Measurements from ENCODE around the gene RIMS4. TPM values are rescaled to one million over a fixed set of nuclear protein-coding genes. Genes with fewer than 3 reads are reported as not detected.

Gene RIMS4
- total RNA-seq, 1 experiment from 2014 or later: 16.3 TPM

- Mint-ChIP-seq H3K9me3 (no peaks in the 10 kb centered on the region), H3K27me3 (ENCODE audit: low read depth) (no peaks in the 10 kb centered on the region), H3K27ac (peak overlapping the region in 1 of 3 experiments; percentile 63; a peak in 1 of 7 replicates), H3K4me1 (peaks cover 17 to 27% of the 10 kb centered on the region in 2 experiments), H3K36me3 (ENCODE audit: insufficient read depth in 1 of 3, low read depth in 3 of 3) (no peaks in the 10 kb centered on the region), H3K4me3 (no peak overlapping the region)
- no CpG with 5 or more reads among the region's 9 CpGs for WGBS (ENCODE audit: extremely low coverage, insufficient read length, low lambda C conversion rate)
- H4K5ac ChIP-seq (ENCODE audit: insufficient read length, low read depth, low read length): no peak overlapping the region
- no peaks in the 10 kb centered on the region for H3K23me2 ChIP-seq (ENCODE audit: insufficient read length, low read depth, low read length, poor library complexity, severe bottlenecking)
- no peak overlapping the region for H4K8ac ChIP-seq (replicated peaks; ENCODE audit: insufficient read length, low read depth, low read length)
- H3K14ac ChIP-seq (ENCODE audit: insufficient read depth, low read length): no peak overlapping the region
- H3K23ac ChIP-seq (ENCODE audit: insufficient read length, low read depth, low read length): no peak overlapping the region
- H2AK5ac ChIP-seq (ENCODE audit: insufficient read length, low read length): no peak overlapping the region
- H3K56ac ChIP-seq (ENCODE audit: insufficient read length, low read depth, low read length): no peak overlapping the region
- no peaks in the 10 kb centered on the region for H3K79me1 ChIP-seq (ENCODE audit: insufficient read depth, low read depth, low read length, poor library complexity, severe bottlenecking)
- TF ChIP-seq CTCF (conservative IDR thresholded peaks at IDR 0.05): no peak
- H3K27ac ChIP-seq (ENCODE audit: insufficient read length, low read depth, low read length): no peak overlapping the region
- H2BK12ac ChIP-seq (ENCODE audit: insufficient read length, low read depth, low read length): no peak overlapping the region
- H2BK5ac ChIP-seq (ENCODE audit: insufficient read length, low read length): no peak overlapping the region
- DNase-seq: no peak
- H3K4ac ChIP-seq (ENCODE audit: low read depth, low read length): no peak overlapping the region
- H3K27me3 ChIP-seq (ENCODE audit: insufficient read depth, low read length): no peaks in the 10 kb centered on the region
- no peak overlapping the region for H2BK15ac ChIP-seq (ENCODE audit: low read depth, low read length)
- no peak overlapping the region for H2BK120ac ChIP-seq (ENCODE audit: low read depth, low read length, poor library complexity, severe bottlenecking)
- no peaks in the 10 kb centered on the region; the same call in 1 of the 2 replicates for H3K4me1 ChIP-seq (ENCODE audit: insufficient read depth, low read length)
- no peaks in the 10 kb centered on the region for H3K79me2 ChIP-seq (ENCODE audit: insufficient read depth, low read length)
- no peak overlapping the region for H3T11ph ChIP-seq (ENCODE audit: low read length)
- no peak overlapping the region for H3K9ac ChIP-seq (ENCODE audit: extremely low read depth, insufficient read length, low read length)
- H3K4me2 ChIP-seq (ENCODE audit: insufficient read depth, insufficient read length, low read length): no peak overlapping the region
- H3K18ac ChIP-seq (ENCODE audit: insufficient read length, low read depth, low read length): no peak overlapping the region
- no peaks in the 10 kb centered on the region for H4K20me1 ChIP-seq (ENCODE audit: control insufficient read depth, insufficient read depth, insufficient read length)
- no peaks in the 10 kb centered on the region for H3K9me3 ChIP-seq (ENCODE audit: control insufficient read depth, low read depth, low read length)
- H2AFZ ChIP-seq (ENCODE audit: low read length): no peak overlapping the region
- H4K91ac ChIP-seq (ENCODE audit: insufficient read length, low read depth, low read length): no peak overlapping the region
- no peak overlapping the region for H2BK20ac ChIP-seq (ENCODE audit: low read depth, low read length, poor library complexity, severe bottlenecking)
Measured at GRCh38 chr20:44723798-44724362, 86.5 kb downstream of the RIMS4 start.

Measured in H9 (cell line).